RWPE1 (cell line): ENCODE data around the gene TTC38.

Experiments used
- CTCF ChIA-PET: fragments of 350-600 bp; sonication (Branson Sonifier 250); formaldehyde crosslinking; extraction: SDS; loops from one replicate; lab custom pipeline; 2021; lab: Yijun Ruan, JAX
- POLR2A ChIA-PET: fragments of 400-600 bp; formaldehyde crosslinking; extraction: SDS; loops from one replicate; lab custom pipeline; 2020; ENCODE audit warnings: antibody characterized with exemption; ENCODE audit not compliant: low non-redundant PET; lab: Yijun Ruan, JAX
- DNase-seq: peaks from one replicate; pipeline ENCODE4 v3.0.0; 2012; ENCODE audit warnings: low spot score
- H3K27ac ChIP-seq: fragments of 450-650 bp; 2 replicates; pipeline ENCODE4 v1.5.1; 2017
- CTCF ChIP-seq: fragments of 450-650 bp; conservative IDR thresholded peaks from 2 replicates; pipeline ENCODE4 v1.5.1; 2017; ENCODE audit warnings: low read depth, mild to moderate bottlenecking

TTC38 gene

GRCh38 chr22:46226577-46226976 lies 41.2 kb upstream of the TTC38 start:
- TF ChIP-seq CTCF = no peak
- ChIA-PET CTCF (no interaction called here), POLR2A (no interaction called here)
- H3K27ac ChIP-seq = no peak overlapping the region
- no peak for DNase-seq

GRCh38 chr22:46229701-46230100 lies 38.1 kb upstream of the TTC38 start:
- ChIA-PET POLR2A (no interaction called here), CTCF (interaction anchor here (0.8 kb wide), 1 partner anchor 14 kb away, joined by 5 read pairs; no protein-coding TSS in a partner anchor)
- TF ChIP-seq CTCF = no peak
- no peak for DNase-seq
- H3K27ac ChIP-seq = no peak overlapping the region

- TF ChIP-seq CTCF = no peak
- ChIA-PET POLR2A (no interaction called here), CTCF (no interaction called here)
- no peak overlapping the region for H3K27ac ChIP-seq
- no peak for DNase-seq
Measured at GRCh38 chr22:46230262-46230901, 37.4 kb upstream of the TTC38 start.

- H3K27ac ChIP-seq = no peak overlapping the region
- no peak for DNase-seq
- ChIA-PET POLR2A (no interaction called here), CTCF (no interaction called here)
- no peak for TF ChIP-seq CTCF
Measured at GRCh38 chr22:46233231-46233630, 34.6 kb upstream of the TTC38 start.

- ChIA-PET CTCF (interaction anchor here (0.6 kb wide), 1 partner anchor 303 kb away, joined by 3 read pairs; no protein-coding TSS in a partner anchor), POLR2A (no interaction called here)
- no peak for TF ChIP-seq CTCF
- no peak overlapping the region for H3K27ac ChIP-seq
- DNase-seq = no peak
Measured at GRCh38 chr22:46234969-46235368, 32.8 kb upstream of the TTC38 start.

- POLR2A ChIA-PET = interaction anchor here (0.6 kb wide), 1 partner anchor 32 kb away, joined by 3 read pairs; no protein-coding TSS in a partner anchor
- no peak for DNase-seq
- no peak for TF ChIP-seq CTCF
- H3K27ac ChIP-seq = no peak overlapping the region
- CTCF ChIA-PET = no interaction called here
Measured at GRCh38 chr22:46237453-46238124, 30.2 kb upstream of the TTC38 start.
